ENCODE results near the gene CD163L1.

Gene CD163L1

GRCh38 chr12:7321624-7322023 is 122.3 kb downstream of the CD163L1 start:
- DNase-seq, result peak; percentile 7

GRCh38 chr12:7319930-7320329 is 124.0 kb downstream of the CD163L1 start:
- no peak for DNase-seq

DNA sequence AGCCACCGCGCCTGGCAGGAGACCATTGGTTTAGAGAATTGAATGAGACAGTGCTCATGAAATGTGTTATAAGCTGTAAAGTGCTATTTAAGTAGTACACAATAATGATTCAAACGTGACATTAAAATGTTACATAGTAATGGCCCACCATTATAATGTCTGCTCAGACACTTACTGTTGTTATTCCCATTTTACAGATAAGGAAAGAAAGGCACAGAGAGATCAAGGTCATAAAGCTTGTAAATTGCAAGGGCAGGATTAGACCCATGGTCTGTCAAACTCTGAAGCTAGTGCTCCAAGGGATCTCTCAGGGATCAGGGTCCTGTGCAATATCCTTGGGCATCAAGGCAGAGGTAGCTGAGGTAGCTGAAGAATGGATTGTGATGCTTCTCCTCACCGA is 133.9 kb downstream of the CD163L1 start:
- DNase-seq, result no peak
